Naive thymus-derived CD8-positive, alpha-beta T cell (primary cell): Measurements from ENCODE around the gene CNTNAP2. TPM values are rescaled to one million over a fixed set of nuclear protein-coding genes. Genes with fewer than 3 reads are reported as not detected.

Source experiments
- ATAC-seq, 2 donors: fragments of 150-1000 bp; cut with Tn5 transposase in 1 of 2; sonication (Bioruptor Pico), chemical (Tn5 transposase) in 1 of 2; 1 replicate in 1 of 2; 2 replicates in 1 of 2; pipeline ENCODE4 v1.10.0; 2021; ENCODE audit warnings: mild to moderate bottlenecking in 2 of 2, moderate library complexity in 2 of 2
- POLR2A ChIA-PET: fragments of 350-600 bp; sonication (Branson Sonifier 250); formaldehyde crosslinking; loops from one replicate; lab custom pipeline; 2021; ENCODE audit warnings: antibody characterized with exemption; lab: Charles Lee
- DNase-seq, 10 donors: peaks; one replicate each; pipeline versions ENCODE4 v3.0.0 to v3.0.0-alpha.2; 2020 to 2022
- H3K27ac Mint-ChIP-seq, 10 donors: one replicate each; pipeline ENCODE4 v1.8.0; 2020 to 2022; ENCODE audit warnings: mild to moderate bottlenecking in 10 of 10, mixed read lengths in 10 of 10, moderate library complexity in 4 of 10, inconsistent platforms in 1 of 10
- H3K27me3 Mint-ChIP-seq, 5 donors: one replicate each; pipeline ENCODE4 v1.8.0; 2021 to 2022; ENCODE audit warnings: mixed read lengths in 5 of 5
- H3K36me3 Mint-ChIP-seq, 3 donors: one replicate each; pipeline ENCODE4 v1.8.0; 2020 to 2022; ENCODE audit warnings: mixed read lengths in 3 of 3, mild to moderate bottlenecking in 2 of 3, inconsistent platforms in 1 of 3
- H3K4me1 Mint-ChIP-seq, 4 donors: one replicate each; pipeline ENCODE4 v1.8.0; 2021 to 2022; ENCODE audit warnings: mixed read lengths in 4 of 4
- H3K4me3 Mint-ChIP-seq, 10 donors: one replicate each; pipeline ENCODE4 v1.8.0; 2020 to 2022; ENCODE audit warnings: mild to moderate bottlenecking in 10 of 10, mixed read lengths in 10 of 10, moderate library complexity in 6 of 10, inconsistent platforms in 1 of 10
- H3K9me3 Mint-ChIP-seq, 9 donors: one replicate each; pipeline ENCODE4 v1.8.0; 2020 to 2022; ENCODE audit warnings: mixed read lengths in 9 of 9, mild to moderate bottlenecking in 3 of 9, inconsistent platforms in 1 of 9, moderate library complexity in 1 of 9
- polyA plus RNA-seq, 3 donors: library from polyadenylated mRNA; unstranded; fragments of 300-500 nt; fragmentation: Illumina TruSeq; gene quantifications; one replicate each; pipeline ENCODE4 v1.2.3, GENCODE V29; 2021
- total RNA-seq, 8 experiments: library from RNA in 2 of 8; stranded (reverse) in 2 of 8; gene quantifications; one replicate each; pipeline ENCODE4 v1.2.3 and lab custom pipeline; 2021 to 2026

CNTNAP2 gene
- total and polyA plus RNA-seq, 5 experiments from 2014 or later: 0.12 to 1.5 (median 0.71) TPM; not detected in 1

- peaks cover 0 to 4% (median 0%) of the 10 kb centered on the region in 5 donors for H3K27me3 Mint-ChIP-seq
- POLR2A ChIA-PET: no interaction called here
- H3K4me3 Mint-ChIP-seq: no peak overlapping the region
- DNase-seq: no peak
- H3K4me1 Mint-ChIP-seq: no peaks in the 10 kb centered on the region
- no peak overlapping the region for H3K27ac Mint-ChIP-seq
- no peaks in the 10 kb centered on the region for H3K36me3 Mint-ChIP-seq
- H3K9me3 Mint-ChIP-seq: peaks cover 0 to 8% (median 0%) of the 10 kb centered on the region in 9 donors
- ATAC-seq: no peak
Measured at GRCh38 chr7:148017126-148017525, 1900.5 kb downstream of the CNTNAP2 start.

DNA sequence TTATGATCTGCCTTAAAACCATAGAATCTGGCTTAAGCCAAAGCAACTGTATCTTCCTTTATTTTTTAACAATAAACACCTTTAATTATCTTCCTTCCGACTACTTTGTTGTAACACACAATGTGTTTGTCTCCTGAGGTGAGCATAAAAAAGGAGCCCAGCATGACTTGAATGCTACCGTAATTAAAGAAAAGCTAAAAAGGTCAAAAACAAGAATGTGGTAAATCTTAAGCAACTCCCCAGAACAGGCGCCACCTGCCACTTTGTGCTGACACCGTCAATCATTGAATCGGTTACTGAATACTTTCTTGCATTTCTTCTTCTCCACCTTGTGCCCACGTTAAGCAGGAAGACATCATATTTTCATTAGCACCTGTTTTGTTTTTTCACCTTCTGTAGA lies 1904.1 kb downstream of the CNTNAP2 start:
- H3K27ac Mint-ChIP-seq: no peak overlapping the region

GRCh38 chr7:148021507-148022045 lies 1905.0 kb downstream of the CNTNAP2 start:
- no peak overlapping the region for H3K27ac Mint-ChIP-seq
- no peak for ATAC-seq
- H3K4me1 Mint-ChIP-seq: no peaks in the 10 kb centered on the region
- POLR2A ChIA-PET: no interaction called here
- H3K27me3 Mint-ChIP-seq: no peaks in the 10 kb centered on the region
- DNase-seq: no peak
- H3K9me3 Mint-ChIP-seq: peaks cover 0 to 9% (median 0%) of the 10 kb centered on the region in 9 donors
- no peaks in the 10 kb centered on the region for H3K36me3 Mint-ChIP-seq
- H3K4me3 Mint-ChIP-seq: no peak overlapping the region

More for the DNA sequence above, 1904.1 kb downstream of the CNTNAP2 start:
- H3K4me3 Mint-ChIP-seq: no peak overlapping the region
- ATAC-seq (no peak), DNase-seq (no peak)
- peaks cover 0 to 8% (median 0%) of the 10 kb centered on the region in 9 donors for H3K9me3 Mint-ChIP-seq
- H3K4me1 Mint-ChIP-seq: no peaks in the 10 kb centered on the region
- POLR2A ChIA-PET: no interaction called here
- no peaks in the 10 kb centered on the region for H3K36me3 Mint-ChIP-seq
- H3K27me3 Mint-ChIP-seq: no peaks in the 10 kb centered on the region

DNA sequence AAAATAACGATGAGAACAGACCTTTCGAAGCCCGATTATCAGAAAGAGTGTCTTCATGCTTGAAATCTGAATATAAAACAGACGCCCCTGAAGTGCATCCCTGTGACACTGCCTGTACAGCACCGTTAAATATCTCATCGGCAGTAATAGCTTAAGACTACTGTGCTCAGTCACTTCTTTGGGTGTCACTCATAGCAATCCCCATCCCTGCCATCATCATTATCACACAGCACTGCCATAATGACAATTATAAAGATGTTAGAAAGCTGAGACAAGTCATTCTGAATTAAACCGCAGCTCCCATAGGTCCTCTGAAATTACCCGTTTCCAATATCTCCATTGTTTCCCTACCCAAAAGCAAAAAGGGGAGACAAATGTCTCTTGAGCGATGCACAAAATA lies 1906.2 kb downstream of the CNTNAP2 start:
- H3K4me1 Mint-ChIP-seq: no peaks in the 10 kb centered on the region
- POLR2A ChIA-PET: no interaction called here
- no peak overlapping the region for H3K4me3 Mint-ChIP-seq
- H3K36me3 Mint-ChIP-seq: no peaks in the 10 kb centered on the region
- H3K27me3 Mint-ChIP-seq: no peaks in the 10 kb centered on the region
- H3K9me3 Mint-ChIP-seq: peaks cover 0 to 9% (median 0%) of the 10 kb centered on the region in 9 donors
- DNase-seq: no peak
- ATAC-seq: no peak
- H3K27ac Mint-ChIP-seq: no peak overlapping the region

- Mint-ChIP-seq H3K27ac (no peak overlapping the region), H3K9me3 (peaks cover 0 to 9% (median 0%) of the 10 kb centered on the region in 9 donors), H3K4me1 (no peaks in the 10 kb centered on the region), H3K27me3 (no peaks in the 10 kb centered on the region), H3K4me3 (no peak overlapping the region), H3K36me3 (no peaks in the 10 kb centered on the region)
- no peak for DNase-seq
- no peak for ATAC-seq
- POLR2A ChIA-PET: no interaction called here
Measured at GRCh38 chr7:148026713-148027112, 1910.1 kb downstream of the CNTNAP2 start.

GRCh38 chr7:148028165-148028564 lies 1911.6 kb downstream of the CNTNAP2 start:
- no peaks in the 10 kb centered on the region for H3K27me3 Mint-ChIP-seq
- peaks cover 0 to 9% (median 0%) of the 10 kb centered on the region in 9 donors for H3K9me3 Mint-ChIP-seq
- no peak for DNase-seq
- ATAC-seq: no peak
- no peak overlapping the region for H3K4me3 Mint-ChIP-seq
- no peak overlapping the region for H3K27ac Mint-ChIP-seq
- no peaks in the 10 kb centered on the region for H3K4me1 Mint-ChIP-seq
- POLR2A ChIA-PET: no interaction called here
- no peaks in the 10 kb centered on the region for H3K36me3 Mint-ChIP-seq

DNA sequence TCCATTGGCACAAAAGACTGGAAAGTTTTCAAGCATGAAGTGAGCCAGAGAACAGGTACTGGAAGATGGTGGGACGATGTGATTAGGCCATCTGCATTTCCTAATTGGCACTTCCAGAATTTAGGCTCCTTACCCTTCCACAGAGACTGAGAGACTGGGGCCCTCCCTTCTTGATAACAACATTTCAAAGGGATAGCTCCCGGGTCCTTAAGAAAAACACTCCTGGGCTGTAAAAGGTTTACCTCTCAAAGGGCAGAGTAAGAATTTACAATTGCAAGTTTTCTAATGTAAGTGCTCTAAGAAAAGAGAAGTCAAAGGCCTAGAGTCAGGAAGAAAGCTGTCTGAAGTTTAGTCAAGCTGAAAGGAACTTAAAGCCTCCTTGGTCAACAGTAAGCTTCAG lies 1914.4 kb downstream of the CNTNAP2 start:
- no peak overlapping the region for H3K4me3 Mint-ChIP-seq
- no peaks in the 10 kb centered on the region for H3K27me3 Mint-ChIP-seq
- no peaks in the 10 kb centered on the region for H3K9me3 Mint-ChIP-seq
- H3K4me1 Mint-ChIP-seq: no peaks in the 10 kb centered on the region
- POLR2A ChIA-PET: no interaction called here
- DNase-seq (no peak), ATAC-seq (no peak)
- H3K36me3 Mint-ChIP-seq: no peaks in the 10 kb centered on the region
- H3K27ac Mint-ChIP-seq: no peak overlapping the region

GRCh38 chr7:148031811-148032210 lies 1915.2 kb downstream of the CNTNAP2 start:
- Mint-ChIP-seq H3K27ac (no peak overlapping the region), H3K36me3 (no peaks in the 10 kb centered on the region), H3K9me3 (no peaks in the 10 kb centered on the region), H3K27me3 (no peaks in the 10 kb centered on the region), H3K4me3 (no peak overlapping the region), H3K4me1 (no peaks in the 10 kb centered on the region)
- ATAC-seq (no peak), DNase-seq (no peak)
- POLR2A ChIA-PET: no interaction called here

- H3K9me3 Mint-ChIP-seq: no peaks in the 10 kb centered on the region
- peaks cover 0 to 2% (median 0%) of the 10 kb centered on the region in 5 donors for H3K27me3 Mint-ChIP-seq
- POLR2A ChIA-PET: no interaction called here
- no peak for DNase-seq
- H3K36me3 Mint-ChIP-seq: no peaks in the 10 kb centered on the region
- no peaks in the 10 kb centered on the region for H3K4me1 Mint-ChIP-seq
- H3K4me3 Mint-ChIP-seq: no peak overlapping the region
- H3K27ac Mint-ChIP-seq: no peak overlapping the region
- no peak for ATAC-seq
Measured at GRCh38 chr7:148035950-148036349, 1919.3 kb downstream of the CNTNAP2 start.

- DNase-seq (no peak), ATAC-seq (no peak)
- Mint-ChIP-seq H3K9me3 (no peaks in the 10 kb centered on the region), H3K27ac (no peak overlapping the region), H3K36me3 (no peaks in the 10 kb centered on the region), H3K4me3 (no peak overlapping the region), H3K4me1 (no peaks in the 10 kb centered on the region), H3K27me3 (peaks cover 0 to 2% (median 0%) of the 10 kb centered on the region in 5 donors)
- POLR2A ChIA-PET: no interaction called here
Measured at GRCh38 chr7:148037044-148037443, 1920.4 kb downstream of the CNTNAP2 start.

DNA sequence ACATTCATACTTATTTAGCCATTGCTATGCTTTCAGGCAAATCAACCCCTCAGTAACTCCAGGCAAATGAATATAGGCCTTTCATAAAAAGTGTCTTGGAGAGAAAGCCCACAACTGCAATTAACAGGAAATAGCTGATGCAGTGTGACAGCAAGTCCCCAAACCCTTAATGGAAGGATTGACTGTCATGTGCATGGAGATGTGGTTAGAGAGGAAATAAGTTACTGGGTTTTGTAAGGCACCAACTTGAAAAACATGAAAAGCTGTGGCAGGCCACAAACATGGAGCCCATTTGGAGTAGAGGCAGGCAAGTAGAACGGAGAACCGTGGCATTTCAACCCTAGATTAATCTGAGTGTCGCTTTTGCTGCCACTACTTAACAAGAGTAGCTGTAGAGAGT lies 1924.6 kb downstream of the CNTNAP2 start:
- Mint-ChIP-seq H3K9me3 (no peaks in the 10 kb centered on the region), H3K27ac (no peak overlapping the region), H3K4me3 (no peak overlapping the region), H3K36me3 (no peaks in the 10 kb centered on the region), H3K4me1 (no peaks in the 10 kb centered on the region), H3K27me3 (peaks cover 0 to 8% (median 0%) of the 10 kb centered on the region in 5 donors)
- ATAC-seq: no peak
- no peak for DNase-seq
- POLR2A ChIA-PET: no interaction called here

GRCh38 chr7:148042935-148043631 lies 1926.5 kb downstream of the CNTNAP2 start:
- ATAC-seq (no peak), DNase-seq (no peak)
- H3K27me3 Mint-ChIP-seq: peaks cover 0 to 8% (median 0%) of the 10 kb centered on the region in 5 donors
- no peaks in the 10 kb centered on the region for H3K4me1 Mint-ChIP-seq
- H3K4me3 Mint-ChIP-seq: no peak overlapping the region
- POLR2A ChIA-PET: no interaction called here
- H3K27ac Mint-ChIP-seq: no peak overlapping the region
- no peaks in the 10 kb centered on the region for H3K36me3 Mint-ChIP-seq
- peaks cover 0 to 6% (median 0%) of the 10 kb centered on the region in 9 donors for H3K9me3 Mint-ChIP-seq

DNA sequence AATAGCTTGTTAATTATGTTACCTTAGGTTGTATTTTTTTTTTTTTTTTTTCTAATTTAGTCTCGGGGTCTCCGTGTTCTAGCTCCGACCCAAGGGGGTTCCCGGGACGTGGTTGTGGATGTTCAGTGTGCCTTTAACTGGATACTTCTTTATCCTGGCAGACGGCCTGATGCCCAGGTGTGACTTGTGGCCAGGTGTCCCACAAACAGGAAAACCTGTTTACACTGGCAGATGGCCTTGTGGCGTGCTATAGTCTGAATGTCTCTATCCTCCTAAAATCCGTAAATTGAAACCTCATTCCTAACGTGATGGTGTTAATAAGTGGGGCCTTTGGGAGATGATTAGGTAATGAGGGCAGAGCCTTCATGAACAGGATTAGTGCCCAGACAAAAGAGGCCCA lies 1927.6 kb downstream of the CNTNAP2 start:
- POLR2A ChIA-PET: no interaction called here
- no peak for ATAC-seq
- Mint-ChIP-seq H3K9me3 (peaks cover 0 to 6% (median 0%) of the 10 kb centered on the region in 9 donors), H3K4me3 (no peak overlapping the region), H3K36me3 (no peaks in the 10 kb centered on the region), H3K27me3 (peaks cover 0 to 8% (median 0%) of the 10 kb centered on the region in 5 donors), H3K4me1 (no peaks in the 10 kb centered on the region), H3K27ac (no peak overlapping the region)
- DNase-seq: no peak
